Measurements from ENCODE around the gene TCEA2. TPM values are rescaled to one million over a fixed set of nuclear protein-coding genes. Genes with fewer than 3 reads are reported as not detected.
A peak's percentile ranks its signal among the peaks of the same experiment; 100 is the strongest.

TCEA2 gene
- total RNA-seq, 1 donor: 6.0 TPM

GRCh38 chr20:64031822-64032314 is 31.1 kb upstream of the TCEA2 start:
- Histone ChIP-seq H3K4me1 (ENCODE audit: insufficient read depth, low read length) (peaks cover 28% of the 10 kb centered on the region), H3K27me3 (ENCODE audit: insufficient read depth, low read length) (peaks cover under 1% of the 10 kb centered on the region), H3K4me3 (ENCODE audit: low read length) (no peak overlapping the region), H3K9me3 (ENCODE audit: low read depth, low read length) (no peaks in the 10 kb centered on the region)

DNA sequence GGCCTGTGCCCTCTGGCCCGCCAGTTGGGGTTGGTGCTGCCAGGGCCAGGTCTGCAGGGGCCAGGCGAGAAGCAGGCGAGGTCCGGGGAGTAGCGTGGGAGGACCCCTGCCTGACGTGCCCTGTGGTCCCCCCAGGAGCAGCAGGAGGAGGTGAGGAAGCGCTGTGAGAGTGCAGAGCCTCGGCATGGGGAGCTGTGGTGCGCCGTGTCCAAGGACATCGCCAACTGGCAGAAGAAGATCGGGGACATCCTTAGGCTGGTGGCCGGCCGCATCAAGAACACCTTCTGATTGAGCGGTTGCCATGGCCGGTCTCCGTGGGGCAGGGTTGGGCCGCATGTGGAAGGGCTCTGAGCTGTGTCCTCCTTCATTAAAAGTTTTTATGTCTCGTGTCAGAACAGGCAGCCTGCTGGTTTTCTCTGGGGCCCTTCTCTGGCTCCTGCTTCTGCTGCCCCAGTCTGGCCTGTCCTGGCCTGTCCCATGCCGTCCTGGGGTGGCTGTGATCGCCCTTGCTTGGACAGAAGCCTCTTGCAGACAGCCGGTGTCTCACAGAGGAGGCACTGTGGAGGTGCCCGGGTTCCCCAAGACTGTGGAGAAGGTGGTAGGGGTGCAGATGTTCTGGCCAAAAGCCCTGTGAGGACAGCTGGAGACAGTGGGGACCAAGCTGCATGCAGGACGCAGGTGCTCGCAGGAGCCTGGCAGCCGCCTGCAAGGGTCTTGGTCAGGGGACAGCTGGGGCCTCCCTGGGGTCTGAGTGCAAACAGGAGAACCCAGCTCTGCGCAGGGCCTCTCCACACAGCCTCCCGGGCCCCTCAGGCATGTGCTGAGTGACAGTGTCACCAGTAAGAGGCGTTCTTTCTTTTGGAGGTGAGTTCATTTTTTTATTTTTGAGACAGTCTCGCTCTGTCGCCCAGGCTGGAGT is 30.0 kb upstream of the TCEA2 start:
- Histone ChIP-seq H3K4me3 (ENCODE audit: low read length) (no peak overlapping the region), H3K4me1 (ENCODE audit: insufficient read depth, low read length) (peaks cover 39% of the 10 kb centered on the region), H3K27me3 (ENCODE audit: insufficient read depth, low read length) (peaks cover 10% of the 10 kb centered on the region), H3K9me3 (ENCODE audit: low read depth, low read length) (no peaks in the 10 kb centered on the region)

- H3K9me3 ChIP-seq (ENCODE audit: low read depth, low read length): no peaks in the 10 kb centered on the region
- peaks cover 46% of the 10 kb centered on the region for H3K4me1 ChIP-seq (ENCODE audit: insufficient read depth, low read length)
- H3K27me3 ChIP-seq (ENCODE audit: insufficient read depth, low read length): peaks cover 10% of the 10 kb centered on the region
- H3K4me3 ChIP-seq (ENCODE audit: low read length): no peak overlapping the region
Observed at GRCh38 chr20:64033981-64034493, 29.0 kb upstream of the TCEA2 start.

DNA sequence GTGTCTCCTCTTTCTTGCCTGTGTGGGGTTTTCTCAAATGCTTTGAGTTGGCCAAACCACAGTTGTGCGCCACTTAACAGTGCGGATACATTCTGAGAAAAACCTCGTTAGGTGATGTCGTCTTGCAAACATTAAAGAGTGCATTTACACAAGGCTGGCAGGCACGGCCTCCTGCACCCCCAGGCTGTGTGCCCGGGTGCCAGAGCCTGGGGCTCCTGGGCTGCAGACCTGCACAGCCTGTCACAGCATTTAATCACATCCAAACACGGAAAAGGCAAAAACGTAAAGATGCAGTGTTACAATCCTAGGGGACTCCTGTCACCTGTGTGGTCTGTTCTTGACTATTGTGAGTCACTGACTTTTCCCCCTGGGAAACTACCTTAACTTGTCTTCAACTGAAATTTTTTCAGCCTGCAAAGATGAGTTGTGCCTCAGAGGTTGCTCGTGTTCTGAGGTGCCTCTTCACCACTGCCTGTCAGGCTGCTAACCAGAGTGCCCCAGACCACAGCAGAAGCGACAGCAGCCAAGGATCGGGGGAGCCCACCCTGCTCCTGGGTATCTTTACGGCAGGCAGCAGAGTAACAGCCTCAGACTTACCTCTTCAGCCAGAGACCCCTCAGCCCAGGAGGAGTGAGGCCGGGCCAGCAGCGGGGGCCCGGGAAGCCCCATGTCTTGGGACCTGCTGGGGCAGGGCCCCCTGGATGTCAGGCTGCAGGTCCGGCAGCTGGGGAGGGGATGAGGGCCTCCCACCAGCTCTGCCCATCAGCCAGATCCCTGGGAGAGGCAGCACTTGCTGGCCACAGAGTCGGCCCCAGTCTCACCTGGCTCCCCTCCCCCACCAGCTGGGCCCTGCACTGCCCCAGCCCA is 27.7 kb upstream of the TCEA2 start:
- Histone ChIP-seq H3K9me3 (ENCODE audit: low read depth, low read length) (no peaks in the 10 kb centered on the region), H3K27me3 (ENCODE audit: insufficient read depth, low read length) (peaks cover 16% of the 10 kb centered on the region), H3K4me3 (ENCODE audit: low read length) (no peak overlapping the region), H3K4me1 (ENCODE audit: insufficient read depth, low read length) (peaks cover 55% of the 10 kb centered on the region)

- H3K4me3 ChIP-seq (ENCODE audit: low read length): no peak within 1 kb of the TSS
- H3K4me1 ChIP-seq (ENCODE audit: insufficient read depth, low read length): peaks cover 58% of the 10 kb centered on the region
Observed at GRCh38 chr20:64035933-64036345, 27.1 kb upstream of the TCEA2 start, which contains the start of gene C20orf204. C20orf204 (plus strand) TSS chr20:64036182; CDS start chr20:64036324, 142 bp downstream.

DNA sequence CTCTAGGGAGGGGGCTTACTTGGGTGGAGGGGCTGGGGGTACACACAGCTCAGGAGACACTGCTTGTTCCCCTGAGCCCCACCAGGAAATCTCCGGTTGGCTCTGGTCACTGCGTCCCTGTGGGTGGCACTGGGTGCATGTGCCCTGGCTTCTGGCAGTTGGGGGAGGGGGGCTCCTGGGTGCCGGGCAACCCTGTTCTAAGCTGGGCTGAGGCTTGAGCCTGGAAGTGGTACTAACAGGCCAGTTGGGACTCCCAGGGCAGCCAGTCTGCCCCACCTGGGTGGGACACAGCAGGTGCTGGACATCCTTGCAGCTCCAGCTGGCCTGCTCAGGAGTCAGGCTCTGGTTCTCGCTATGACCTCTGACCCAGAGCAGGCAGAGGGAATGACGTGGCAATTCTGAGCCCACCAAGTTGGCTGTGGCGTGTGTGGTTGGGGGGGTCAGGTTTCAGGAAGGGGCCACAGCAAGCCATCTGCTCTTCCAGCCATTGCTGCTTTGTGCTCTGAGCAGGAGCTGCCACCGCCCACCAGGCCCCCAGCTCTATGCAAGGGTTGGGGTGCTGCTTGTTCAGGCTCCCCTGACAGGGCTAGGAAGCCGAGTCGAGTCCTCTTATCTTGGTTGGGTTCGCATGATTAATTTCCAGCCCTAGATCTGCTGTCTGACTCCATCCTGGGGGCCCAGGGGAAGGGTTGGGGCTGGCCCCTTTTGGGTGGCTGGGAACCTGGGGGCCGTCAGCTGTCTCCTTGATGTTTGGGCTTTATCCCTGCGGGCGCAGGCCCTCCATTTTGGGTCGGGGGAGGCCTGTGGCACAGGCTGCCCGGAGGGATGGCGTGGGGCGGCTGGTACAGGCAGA is 26.4 kb upstream of the TCEA2 start:
- no peak overlapping the region for H3K4me3 ChIP-seq (ENCODE audit: low read length)
- H3K9me3 ChIP-seq (ENCODE audit: low read depth, low read length): no peaks in the 10 kb centered on the region
- peaks cover 63% of the 10 kb centered on the region for H3K4me1 ChIP-seq (ENCODE audit: insufficient read depth, low read length)
- peaks cover 23% of the 10 kb centered on the region for H3K27me3 ChIP-seq (ENCODE audit: insufficient read depth, low read length)

More at GRCh38 chr20:64035933-64036345, 27.1 kb upstream of the TCEA2 start, which contains the start of gene C20orf204:
- Histone ChIP-seq H3K9me3 (ENCODE audit: low read depth, low read length) (no peaks in the 10 kb centered on the region), H3K27me3 (ENCODE audit: insufficient read depth, low read length) (peaks cover 18% of the 10 kb centered on the region)

DNA sequence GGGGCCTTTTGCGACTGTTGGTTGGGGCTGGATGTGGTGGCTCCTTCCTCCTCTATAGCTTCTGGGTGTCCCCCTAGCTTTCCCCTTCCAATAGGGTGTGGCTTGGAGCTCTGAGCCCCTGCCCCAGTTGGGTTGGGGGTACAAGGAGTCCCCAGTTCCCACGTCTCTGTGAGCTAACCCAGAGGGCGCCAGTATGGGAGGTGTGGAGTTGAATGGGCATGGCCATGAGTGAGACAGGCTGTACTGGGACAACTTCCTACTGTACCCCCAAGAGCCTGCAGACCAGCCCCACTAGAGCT is 25.9 kb upstream of the TCEA2 start:
- Histone ChIP-seq H3K4me1 (ENCODE audit: insufficient read depth, low read length) (peaks cover 68% of the 10 kb centered on the region), H3K9me3 (ENCODE audit: low read depth, low read length) (no peaks in the 10 kb centered on the region), H3K27me3 (ENCODE audit: insufficient read depth, low read length) (peaks cover 26% of the 10 kb centered on the region), H3K4me3 (ENCODE audit: low read length) (no peak overlapping the region)

DNA sequence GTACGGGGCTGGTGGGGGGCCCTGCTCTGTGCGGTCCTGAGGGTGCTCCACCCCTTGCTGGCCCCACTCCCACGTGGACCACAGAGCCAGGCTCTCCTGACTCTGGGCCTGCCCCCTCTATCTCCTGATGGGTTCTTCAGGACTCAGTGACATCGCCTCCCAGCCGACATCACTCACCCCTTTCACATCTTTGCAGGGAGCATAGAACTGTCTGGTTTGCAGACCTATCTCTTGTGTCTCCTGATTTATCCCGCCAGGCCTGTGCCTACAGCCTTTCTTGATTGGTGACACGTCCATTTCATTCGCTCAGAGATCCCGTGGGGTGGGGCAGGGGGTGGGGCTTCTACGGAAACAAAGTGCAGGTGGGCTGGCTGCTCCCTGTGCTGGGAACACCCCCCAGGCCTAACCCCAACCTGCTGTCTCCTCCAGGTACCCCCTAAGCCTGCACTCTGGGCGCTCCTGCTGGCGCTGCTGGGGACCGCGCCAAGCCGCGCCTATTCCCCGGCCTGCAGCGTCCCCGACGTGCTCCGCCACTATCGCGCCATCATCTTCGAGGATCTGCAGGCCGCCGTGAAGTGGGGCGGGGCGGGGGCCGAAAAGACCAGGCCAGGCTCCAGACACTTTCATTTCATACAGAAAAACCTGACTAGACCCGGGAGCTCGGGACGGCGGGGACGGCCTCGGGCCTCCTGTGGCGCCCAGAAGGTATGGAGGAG is 25.3 kb upstream of the TCEA2 start:
- peaks cover 71% of the 10 kb centered on the region for H3K4me1 ChIP-seq (ENCODE audit: insufficient read depth, low read length)
- peaks cover 26% of the 10 kb centered on the region for H3K27me3 ChIP-seq (ENCODE audit: insufficient read depth, low read length)
- H3K4me3 ChIP-seq (ENCODE audit: low read length): no peak overlapping the region
- H3K9me3 ChIP-seq (ENCODE audit: low read depth, low read length): no peaks in the 10 kb centered on the region

DNA sequence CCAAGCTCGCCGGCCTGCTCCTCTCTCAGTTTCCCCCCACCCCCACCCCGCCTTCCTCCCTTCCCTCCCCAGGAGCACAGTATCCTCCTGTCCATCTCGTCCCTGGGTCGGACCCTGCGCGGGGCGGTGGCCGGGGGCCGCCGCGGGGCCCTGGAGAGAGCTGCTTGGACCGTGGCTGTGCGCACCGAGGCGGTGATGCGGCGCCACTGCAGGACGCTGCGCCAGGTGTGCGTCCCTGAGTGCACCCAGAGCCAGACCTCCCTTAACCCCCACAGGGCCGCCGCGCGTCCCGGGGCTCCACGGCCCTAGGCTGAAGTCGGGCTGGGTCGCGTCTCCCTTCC is 24.8 kb upstream of the TCEA2 start:
- Histone ChIP-seq H3K27me3 (ENCODE audit: insufficient read depth, low read length) (peaks cover 26% of the 10 kb centered on the region), H3K4me1 (ENCODE audit: insufficient read depth, low read length) (peaks cover 71% of the 10 kb centered on the region), H3K9me3 (ENCODE audit: low read depth, low read length) (no peaks in the 10 kb centered on the region), H3K4me3 (ENCODE audit: low read length) (peak overlapping the region; percentile 44)

- Histone ChIP-seq H3K4me1 (ENCODE audit: insufficient read depth, low read length) (peaks cover 71% of the 10 kb centered on the region), H3K27me3 (ENCODE audit: insufficient read depth, low read length) (peaks cover 26% of the 10 kb centered on the region), H3K4me3 (ENCODE audit: low read length) (peak overlapping the region; percentile 44), H3K9me3 (ENCODE audit: low read depth, low read length) (no peaks in the 10 kb centered on the region)
Observed at GRCh38 chr20:64038565-64039292, 24.3 kb upstream of the TCEA2 start.

- Histone ChIP-seq H3K9me3 (ENCODE audit: low read depth, low read length) (no peaks in the 10 kb centered on the region), H3K4me1 (ENCODE audit: insufficient read depth, low read length) (peaks cover 65% of the 10 kb centered on the region), H3K4me3 (ENCODE audit: low read length) (no peak overlapping the region), H3K27me3 (ENCODE audit: insufficient read depth, low read length) (peaks cover 26% of the 10 kb centered on the region)
Observed at GRCh38 chr20:64039293-64040160, 23.5 kb upstream of the TCEA2 start.

- H3K27me3 ChIP-seq (ENCODE audit: insufficient read depth, low read length): peaks cover 26% of the 10 kb centered on the region
- peaks cover 58% of the 10 kb centered on the region for H3K4me1 ChIP-seq (ENCODE audit: insufficient read depth, low read length)
- no peaks in the 10 kb centered on the region for H3K9me3 ChIP-seq (ENCODE audit: low read depth, low read length)
- no peak overlapping the region for H3K4me3 ChIP-seq (ENCODE audit: low read length)
Observed at GRCh38 chr20:64040231-64041039, 22.6 kb upstream of the TCEA2 start.

Data from mononuclear cell (primary cell).